Osteoblast (primary cell): ENCODE data around the gene PAX6. TPM values are rescaled to one million over a fixed set of nuclear protein-coding genes. Genes with fewer than 3 reads are reported as not detected.

Source experiments
- DNase-seq: peaks from one replicate; pipeline ENCODE4 v3.0.0; 2011; ENCODE audit warnings: low spot score, mixed read lengths; ENCODE audit not compliant: insufficient read length; ENCODE audit errors: missing footprints
- H2AFZ ChIP-seq: 2 replicates; pipeline ENCODE4 v1.6.0; 2011; ENCODE audit warnings: mild to moderate bottlenecking, low read length
- H3K27ac ChIP-seq: 2 replicates; pipeline ENCODE4 v1.5.1; 2011; ENCODE audit warnings: mild to moderate bottlenecking, low read depth, low read length, moderate library complexity
- H3K27me3 ChIP-seq: 2 replicates; pipeline ENCODE4 v1.6.0; 2012; ENCODE audit warnings: mild to moderate bottlenecking, control low read depth, inconsistent platforms, low read length, moderate library complexity; ENCODE audit not compliant: insufficient read depth
- H3K36me3 ChIP-seq: 2 replicates; pipeline ENCODE4 v1.5.1; 2011; ENCODE audit warnings: mild to moderate bottlenecking, low read length, control low read depth, moderate library complexity; ENCODE audit not compliant: insufficient read depth
- H3K4me1 ChIP-seq: 2 replicates; pipeline ENCODE4 v1.5.1; 2011; ENCODE audit warnings: mild to moderate bottlenecking, low read length, control low read depth, moderate library complexity; ENCODE audit not compliant: insufficient read depth
- H3K4me2 ChIP-seq: 2 replicates; pipeline ENCODE4 v1.6.0; 2011; ENCODE audit warnings: mild to moderate bottlenecking, low read length; ENCODE audit not compliant: insufficient read depth
- H3K4me3 ChIP-seq: fragments of 200-600 bp; sonication (generic); 3 replicates; pipeline ENCODE4 v1.5.1; 2012; ENCODE audit warnings: mild to moderate bottlenecking, low read length, inconsistent platforms; ENCODE audit not compliant: insufficient read depth
- H3K79me2 ChIP-seq: 2 replicates; pipeline ENCODE4 v1.6.0; 2012; ENCODE audit warnings: mild to moderate bottlenecking, low read length, control low read depth, inconsistent platforms; ENCODE audit not compliant: insufficient read depth
- H3K9me3 ChIP-seq: 2 replicates; pipeline ENCODE4 v1.5.1; 2011; ENCODE audit warnings: low read depth, low read length, control low read depth
- H4K20me1 ChIP-seq: 2 replicates; pipeline ENCODE4 v1.6.0; 2012; ENCODE audit warnings: mild to moderate bottlenecking, low read length, control low read depth; ENCODE audit not compliant: insufficient read depth
- total RNA-seq: library from RNA; depleted of rRNA; stranded (reverse); fragments of >200 nt; gene quantifications from 2 replicates; pipeline ENCODE4 v1.2.3, GENCODE V29; 2012
- TF ChIP-seq, protein P1 (sequence below): IDR thresholded peaks from 2 replicates; pipeline ENCODE4 v1.5.1; 2011; ENCODE audit warnings: mild to moderate bottlenecking, low read depth, low read length, moderate library complexity; ENCODE audit errors: extremely low read depth

Gene PAX6
- total RNA-seq, 1 donor = 0.36 TPM

DNA sequence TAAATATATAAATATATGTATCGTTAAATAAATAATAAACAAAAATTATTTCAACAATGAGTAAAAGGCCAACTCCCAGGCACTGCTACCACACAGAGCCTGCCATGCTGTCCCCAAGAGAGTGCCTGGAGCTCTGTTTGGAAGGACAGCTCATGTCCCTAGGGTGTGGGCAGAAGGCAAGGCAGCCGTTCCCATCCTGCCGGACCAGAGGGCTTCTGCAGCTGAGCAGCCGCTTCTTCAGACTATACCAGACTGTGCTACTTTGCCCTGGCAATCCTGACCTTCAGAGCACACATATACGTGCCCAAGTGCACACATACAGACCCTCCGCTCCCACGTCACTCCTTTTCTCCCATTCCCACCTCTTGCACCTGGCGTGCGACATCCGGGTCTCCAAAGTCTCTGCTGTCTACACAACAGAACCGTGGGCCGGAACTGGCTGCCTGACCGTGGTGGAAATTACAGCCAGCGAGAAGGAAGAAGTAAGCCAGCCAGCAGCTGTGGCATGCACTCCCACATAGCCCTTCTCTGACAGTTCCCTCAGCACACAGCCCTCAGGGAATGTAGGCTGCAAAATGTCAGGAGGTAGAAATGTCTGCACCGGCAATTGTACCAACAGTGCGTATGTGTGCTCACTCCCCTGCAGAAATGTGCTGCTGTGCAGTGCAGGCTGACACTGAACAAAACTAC is 24.0 kb downstream of the PAX6 start:
- H3K4me2 ChIP-seq = no peak overlapping the region
- H3K4me3 ChIP-seq = no peak overlapping the region
- no peak overlapping the region for H3K27ac ChIP-seq
- peaks cover 2% of the 10 kb centered on the region for H3K27me3 ChIP-seq
- H3K9me3 ChIP-seq = no peaks in the 10 kb centered on the region
- no peak for DNase-seq
- TF ChIP-seq, protein P1, sequence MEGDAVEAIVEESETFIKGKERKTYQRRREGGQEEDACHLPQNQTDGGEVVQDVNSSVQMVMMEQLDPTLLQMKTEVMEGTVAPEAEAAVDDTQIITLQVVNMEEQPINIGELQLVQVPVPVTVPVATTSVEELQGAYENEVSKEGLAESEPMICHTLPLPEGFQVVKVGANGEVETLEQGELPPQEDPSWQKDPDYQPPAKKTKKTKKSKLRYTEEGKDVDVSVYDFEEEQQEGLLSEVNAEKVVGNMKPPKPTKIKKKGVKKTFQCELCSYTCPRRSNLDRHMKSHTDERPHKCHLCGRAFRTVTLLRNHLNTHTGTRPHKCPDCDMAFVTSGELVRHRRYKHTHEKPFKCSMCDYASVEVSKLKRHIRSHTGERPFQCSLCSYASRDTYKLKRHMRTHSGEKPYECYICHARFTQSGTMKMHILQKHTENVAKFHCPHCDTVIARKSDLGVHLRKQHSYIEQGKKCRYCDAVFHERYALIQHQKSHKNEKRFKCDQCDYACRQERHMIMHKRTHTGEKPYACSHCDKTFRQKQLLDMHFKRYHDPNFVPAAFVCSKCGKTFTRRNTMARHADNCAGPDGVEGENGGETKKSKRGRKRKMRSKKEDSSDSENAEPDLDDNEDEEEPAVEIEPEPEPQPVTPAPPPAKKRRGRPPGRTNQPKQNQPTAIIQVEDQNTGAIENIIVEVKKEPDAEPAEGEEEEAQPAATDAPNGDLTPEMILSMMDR = no peak
- no peaks in the 10 kb centered on the region for H3K79me2 ChIP-seq
- H2AFZ ChIP-seq = no peak overlapping the region
- H4K20me1 ChIP-seq = no peaks in the 10 kb centered on the region
- H3K36me3 ChIP-seq = no peaks in the 10 kb centered on the region
- H3K4me1 ChIP-seq = no peaks in the 10 kb centered on the region

DNA sequence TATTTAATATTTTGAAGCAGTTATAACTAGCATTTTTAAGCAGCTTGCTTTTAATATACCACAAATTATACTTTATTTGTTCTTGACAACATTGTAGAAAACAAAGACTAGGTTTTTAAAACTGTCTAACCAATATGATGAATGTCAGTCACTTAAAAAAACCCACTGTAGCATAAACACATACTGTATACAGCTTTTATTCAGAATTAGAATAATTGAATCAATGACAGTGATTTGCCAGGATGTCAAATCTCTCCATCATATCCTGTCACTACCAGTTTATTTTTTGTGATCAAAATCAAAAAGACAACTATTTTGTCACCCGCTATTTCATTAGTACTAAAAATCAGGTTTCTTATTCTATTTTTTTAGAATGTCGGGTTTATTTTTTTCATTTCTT is 26.5 kb downstream of the PAX6 start:
- Histone ChIP-seq H3K27ac (no peak overlapping the region), H2AFZ (no peak overlapping the region), H3K36me3 (no peaks in the 10 kb centered on the region), H3K9me3 (no peaks in the 10 kb centered on the region), H3K27me3 (no peaks in the 10 kb centered on the region), H3K4me2 (no peak overlapping the region), H3K4me3 (no peak overlapping the region), H3K79me2 (no peaks in the 10 kb centered on the region), H4K20me1 (no peaks in the 10 kb centered on the region), H3K4me1 (peaks cover 2% of the 10 kb centered on the region)
- no peak for DNase-seq
- TF ChIP-seq, protein P1 = no peak

DNA sequence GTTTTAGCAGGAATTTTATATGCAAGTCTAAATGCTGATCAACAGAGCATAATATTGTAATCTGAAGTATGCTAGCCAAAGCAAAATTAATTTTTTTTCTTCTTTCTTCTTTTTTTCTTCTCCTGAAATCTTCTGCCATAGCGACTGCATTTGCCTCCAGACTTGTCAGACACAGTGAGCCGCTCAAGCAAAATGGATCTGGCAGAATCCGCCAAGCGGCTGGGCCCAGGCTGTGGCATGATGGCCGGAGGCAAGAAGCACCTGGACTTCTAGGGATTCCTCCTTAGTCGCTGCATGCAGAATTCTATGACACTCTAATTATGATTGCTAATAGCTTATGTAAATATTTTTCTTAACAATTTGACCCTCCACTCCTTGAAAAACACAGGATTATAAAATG is 27.9 kb downstream of the PAX6 start:
- H3K4me1 ChIP-seq = peaks cover 14% of the 10 kb centered on the region
- no peaks in the 10 kb centered on the region for H3K27me3 ChIP-seq
- H3K36me3 ChIP-seq = no peaks in the 10 kb centered on the region

DNA sequence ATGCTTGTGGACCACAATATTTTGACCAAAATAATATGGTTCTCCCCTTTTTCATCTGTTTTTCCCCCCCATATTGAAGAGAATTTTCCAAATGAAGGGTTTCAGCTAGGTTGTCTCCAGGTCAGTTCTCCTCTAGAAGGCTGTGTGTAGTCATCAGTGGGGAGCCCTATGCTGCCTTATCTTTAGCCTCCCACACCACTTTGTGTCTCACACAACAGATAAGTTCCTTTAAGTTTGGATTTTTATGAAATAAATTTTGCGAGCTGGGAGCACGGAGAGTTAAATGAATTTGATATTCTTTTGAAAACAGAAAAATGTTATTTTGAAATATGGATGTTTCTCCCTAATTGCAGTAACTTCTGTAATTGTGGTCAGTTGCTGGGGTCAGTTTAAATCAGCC is 28.9 kb downstream of the PAX6 start:
- H3K36me3 ChIP-seq = no peaks in the 10 kb centered on the region
- H3K4me2 ChIP-seq = no peak overlapping the region
- no peaks in the 10 kb centered on the region for H3K27me3 ChIP-seq
- TF ChIP-seq, protein P1 = no peak
- DNase-seq = no peak
- H3K27ac ChIP-seq = no peak overlapping the region
- H3K9me3 ChIP-seq = no peaks in the 10 kb centered on the region
- no peaks in the 10 kb centered on the region for H4K20me1 ChIP-seq
- peaks cover 14% of the 10 kb centered on the region for H3K4me1 ChIP-seq
- no peak overlapping the region for H3K4me3 ChIP-seq
- no peaks in the 10 kb centered on the region for H3K79me2 ChIP-seq
- H2AFZ ChIP-seq = no peak overlapping the region

More for the DNA sequence above, 27.9 kb downstream of the PAX6 start:
- Histone ChIP-seq H3K4me3 (no peak overlapping the region), H3K79me2 (no peaks in the 10 kb centered on the region), H3K9me3 (no peaks in the 10 kb centered on the region), H4K20me1 (no peaks in the 10 kb centered on the region), H3K4me2 (no peak overlapping the region), H3K27ac (no peak overlapping the region), H2AFZ (no peak overlapping the region)
- no peak for DNase-seq
- TF ChIP-seq, protein P1 = no peak
